Natural killer cell (primary cell): ENCODE results near the gene OR10G3. TPM values are rescaled to one million over a fixed set of nuclear protein-coding genes. Genes with fewer than 3 reads are reported as not detected.

Source experiments
- ATAC-seq, 3 donors: fragments of 150-1000 bp in 2 of 3; fragments of 200-7000 bp in 1 of 3; cut with Tn5 transposase; 1 replicate in 1 of 3; 2 replicates in 2 of 3; pipeline ENCODE4 v1.10.0; 2021; ENCODE audit warnings: mild to moderate bottlenecking in 2 of 3, moderate library complexity in 2 of 3
- DNase-seq, 2 donors: peaks; one replicate each; pipeline versions ENCODE4 v3.0.0 to v3.0.0-alpha.2; 2013 to 2021; ENCODE audit warnings: mixed read lengths in 1 of 2
- H3K27ac ChIP-seq: one replicate; pipeline ENCODE4 v1.5.1; 2013; ENCODE audit warnings: mild to moderate bottlenecking, low read length
- H3K27me3 ChIP-seq: one replicate; pipeline ENCODE4 v1.6.1; 2013; ENCODE audit warnings: low read length; ENCODE audit not compliant: control insufficient read depth, insufficient read depth
- H3K36me3 ChIP-seq: one replicate; pipeline ENCODE4 v1.6.1; 2013; ENCODE audit warnings: low read length; ENCODE audit not compliant: control insufficient read depth, insufficient read depth
- H3K4me1 ChIP-seq: one replicate; pipeline ENCODE4 v1.6.1; 2013; ENCODE audit warnings: low read length; ENCODE audit not compliant: control insufficient read depth, insufficient read depth
- H3K4me3 ChIP-seq: one replicate; pipeline ENCODE4 v1.5.1; 2013; ENCODE audit warnings: low read length
- H3K9me3 ChIP-seq: one replicate; pipeline ENCODE4 v1.6.1; 2013; ENCODE audit warnings: low read length; ENCODE audit not compliant: control insufficient read depth, insufficient read depth
- H3K27ac Mint-ChIP-seq, 2 donors: one replicate each; pipeline ENCODE4 v1.8.0; 2022; ENCODE audit warnings: mild to moderate bottlenecking in 2 of 2, mixed read lengths in 2 of 2, moderate library complexity in 1 of 2
- H3K27me3 Mint-ChIP-seq, 2 donors: one replicate each; pipeline ENCODE4 v1.8.0; 2022; ENCODE audit warnings: low read depth in 2 of 2, mixed read lengths in 2 of 2
- H3K36me3 Mint-ChIP-seq: one replicate; pipeline ENCODE4 v1.8.0; 2022; ENCODE audit warnings: mixed read lengths
- H3K4me1 Mint-ChIP-seq, 2 donors: one replicate each; pipeline ENCODE4 v1.8.0; 2022; ENCODE audit warnings: mixed read lengths in 2 of 2
- H3K4me3 Mint-ChIP-seq: one replicate; pipeline ENCODE4 v1.8.0; 2022; ENCODE audit warnings: mild to moderate bottlenecking, moderate library complexity, mixed read lengths
- H3K9me3 Mint-ChIP-seq, 2 donors: one replicate each; pipeline ENCODE4 v1.8.0; 2022; ENCODE audit warnings: mixed read lengths in 2 of 2
- CTCF ChIP-seq: fragments of 200-600 bp; IDR thresholded peaks from one replicate; pipeline ENCODE4 v1.8.0; 2022; ENCODE audit warnings: antibody characterized with exemption
- WGBS: methylation state at CpG from one replicate; pipeline ENCODE4 v1.1.7; 2013; ENCODE audit warnings: missing lambda C conversion rate; ENCODE audit not compliant: insufficient coverage; 5-methylcytosine and 5-hydroxymethylcytosine counted together
- intact Hi-C: fragments of 100-400 bp; cut with micrococcal nuclease; formaldehyde crosslinking; loops from one replicate; pipeline ENCODE4 v1.14.2; 2022
- total RNA-seq, 4 donors: library from RNA; stranded (reverse); fragments of 120-200 nt in 1 of 4; gene quantifications; one replicate each; pipeline versions ENCODE4 v1.2.3 to v1.2.4, GENCODE V29; 2013 to 2022

OR10G3 gene
- total RNA-seq, 3 donors from 2014 or later (not counting 1 experiment from before 2014, with no cell fraction given): not detected

GRCh38 chr14:21520767-21521166 lies 59.1 kb downstream of the OR10G3 start:
- intact Hi-C loops: no loop called here
- Mint-ChIP-seq H3K36me3 (no peaks in the 10 kb centered on the region), H3K27me3 (peaks cover 0 to 5% of the 10 kb centered on the region in 2 donors), H3K27ac (no peak overlapping the region), H3K9me3 (no peaks in the 10 kb centered on the region), H3K4me1 (peaks cover 5% of the 10 kb centered on the region in 2 donors), H3K4me3 (no peak overlapping the region)
- Histone ChIP-seq H3K4me3 (no peak overlapping the region), H3K9me3 (no peaks in the 10 kb centered on the region), H3K36me3 (no peaks in the 10 kb centered on the region), H3K27me3 (no peaks in the 10 kb centered on the region), H3K4me1 (peaks cover 5% of the 10 kb centered on the region), H3K27ac (no peak overlapping the region)
- DNase-seq (no peak), ATAC-seq (no peak)
- WGBS: 100% methylated on average over 1 of the region's 1 CpG
- TF ChIP-seq CTCF: no peak

- Mint-ChIP-seq H3K36me3 (no peaks in the 10 kb centered on the region), H3K27me3 (peaks cover 0 to 5% of the 10 kb centered on the region in 2 donors), H3K4me3 (no peak overlapping the region), H3K27ac (no peak overlapping the region), H3K4me1 (no peaks in the 10 kb centered on the region), H3K9me3 (no peaks in the 10 kb centered on the region)
- Histone ChIP-seq H3K9me3 (no peaks in the 10 kb centered on the region), H3K4me3 (no peak overlapping the region), H3K36me3 (no peaks in the 10 kb centered on the region), H3K27ac (no peak overlapping the region), H3K4me1 (no peaks in the 10 kb centered on the region), H3K27me3 (no peaks in the 10 kb centered on the region)
- 91% methylated on average over 2 of the region's 2 CpGs for WGBS
- no peak for ATAC-seq
- no peak for DNase-seq
- TF ChIP-seq CTCF: no peak
- intact Hi-C loops: no loop called here
These were observed 61.2 kb downstream of the OR10G3 start for GRCh38 chr14:21518725-21519124.

Other genes with a start within 250 kb of the OR10G3 start
- 10 to 100 TPM; 60.3 to 72.6 (median 65.1) TPM for gene SUPT16H, start 196.1 kb downstream of the OR10G3 start, total RNA-seq
- gene CHD8, start 124.0 kb downstream of the OR10G3 start, total RNA-seq: 100 to 1,000 TPM; 150 to 167 (median 162) TPM
- gene RAB2B, start 103.1 kb downstream of the OR10G3 start, total RNA-seq: 10 to 100 TPM; 43.3 to 64.7 (median 50.9) TPM
- 100 to 1,000 TPM; 103 to 123 (median 123) TPM for gene TOX4, start 102.9 kb downstream of the OR10G3 start, total RNA-seq
- gene METTL3, start 68.7 kb downstream of the OR10G3 start, total RNA-seq: 10 to 100 TPM; 63.3 to 72.5 (median 68.3) TPM
- 1 to 10 TPM; 1.6 to 2.5 (median 2.2) TPM for gene SALL2, start 53.7 kb downstream of the OR10G3 start, total RNA-seq
- gene OR10G2, start 54.9 kb upstream of the OR10G3 start, total RNA-seq: not detected
- not detected for gene OR4E2, start 73.8 kb upstream of the OR10G3 start, total RNA-seq
- not detected for gene OR4E1, start 93.7 kb upstream of the OR10G3 start, total RNA-seq